B cell (primary cell): ENCODE measurements around the gene PHF21A. TPM values are rescaled to one million over a fixed set of nuclear protein-coding genes. Genes with fewer than 3 reads are reported as not detected.

Experiments used
- ATAC-seq: fragments of 200-7000 bp; cut with Tn5 transposase; one replicate; pipeline ENCODE4 v1.10.0; 2021; ENCODE audit warnings: low read depth, mild to moderate bottlenecking, moderate number of reproducible peaks, moderate library complexity
- CTCF ChIA-PET: fragments of 350-600 bp; sonication (Branson Sonifier 250); formaldehyde crosslinking; loops from one replicate; lab custom pipeline; 2021; ENCODE audit warnings: antibody characterized with exemption, inconsistent platforms; lab: Charles Lee
- POLR2A ChIA-PET: fragments of 350-600 bp; sonication (Branson Sonifier 250); formaldehyde crosslinking; loops from one replicate; lab custom pipeline; 2021; ENCODE audit warnings: antibody characterized with exemption; lab: Charles Lee
- DNase-seq: peaks from one replicate; pipeline ENCODE4 v3.0.0; 2013
- H2AFZ ChIP-seq: 2 replicates; pipeline ENCODE4 v1.6.1; 2012; ENCODE audit warnings: mild to moderate bottlenecking, low read depth, low read length; ENCODE audit not compliant: insufficient read depth, poor library complexity, severe bottlenecking
- H3K27ac ChIP-seq, 2 donors: 1 replicate in 1 of 2; 2 replicates in 1 of 2; pipeline ENCODE4 v1.5.1; 2012 to 2013; ENCODE audit warnings: low read length in 2 of 2, mild to moderate bottlenecking in 2 of 2, moderate library complexity in 1 of 2
- H3K27me3 ChIP-seq, 4 experiments: fragments of 200-600 bp in 1 of 4; sonication (generic) in 1 of 4; replicated peaks in 1 of 4; 1 replicate in 2 of 4; 2 replicates in 2 of 4; pipeline versions ENCODE4 v1.6.1 to v1.7.0; 2013 to 2016; ENCODE audit warnings: low read length in 3 of 4, mild to moderate bottlenecking in 2 of 4, mixed read lengths in 1 of 4, moderate library complexity in 1 of 4; ENCODE audit not compliant: insufficient read depth in 4 of 4, control insufficient read depth in 3 of 4; ENCODE audit errors: control extremely low read depth in 1 of 4
- H3K36me3 ChIP-seq, 2 experiments: replicated peaks in 1 of 2; 1 replicate in 1 of 2; 2 replicates in 1 of 2; pipeline versions ENCODE4 v1.6.1 to v1.7.1; 2013; ENCODE audit warnings: low read length in 1 of 2; ENCODE audit not compliant: insufficient read depth in 2 of 2, control insufficient read depth in 1 of 2; ENCODE audit errors: control extremely low read depth in 1 of 2, extremely low read depth in 1 of 2
- H3K4me1 ChIP-seq, 2 donors: fragments of 200-600 bp in 1 of 2; sonication (generic) in 1 of 2; 1 replicate in 1 of 2; 2 replicates in 1 of 2; pipeline versions ENCODE4 v1.5.1 to v1.6.1; 2013 to 2017; ENCODE audit warnings: low read length in 2 of 2; ENCODE audit not compliant: control insufficient read depth in 2 of 2, insufficient read depth in 2 of 2
- H3K4me2 ChIP-seq: replicated peaks from 2 replicates; pipeline ENCODE3; 2012; ENCODE audit warnings: mild to moderate bottlenecking, low read depth, low read length; ENCODE audit not compliant: poor library complexity, severe bottlenecking
- H3K4me3 ChIP-seq, 5 experiments: fragments of 200-600 bp in 1 of 5; sonication (generic) in 1 of 5; 1 replicate in 3 of 5; 2 replicates in 2 of 5; pipeline versions ENCODE4 v1.5.1 to v1.7.0; 2011 to 2016; ENCODE audit warnings: low read length in 4 of 5, mild to moderate bottlenecking in 4 of 5, low read depth in 2 of 5, control low read depth in 1 of 5, moderate library complexity in 1 of 5; ENCODE audit not compliant: insufficient read depth in 1 of 5; ENCODE audit errors: control extremely low read depth in 1 of 5, extremely low read depth in 1 of 5
- H3K79me2 ChIP-seq: fragments of 200-600 bp; sonication (generic); one replicate; pipeline ENCODE4 v1.6.0; 2016; ENCODE audit warnings: low read length; ENCODE audit not compliant: control insufficient read depth, insufficient read depth
- H3K9ac ChIP-seq: fragments of 200-600 bp; sonication (generic); 2 replicates; pipeline ENCODE4 v1.6.1; 2017; ENCODE audit warnings: mild to moderate bottlenecking, low read length, moderate library complexity
- H3K9me3 ChIP-seq, 3 donors: one replicate each; pipeline versions ENCODE4 v1.6.1 to v1.7.1; 2013; ENCODE audit warnings: low read length in 2 of 3; ENCODE audit not compliant: control insufficient read depth in 2 of 3, insufficient read depth in 1 of 3; ENCODE audit errors: control extremely low read depth in 1 of 3
- H4K20me1 ChIP-seq: 2 replicates; pipeline ENCODE4 v1.6.0; 2012; ENCODE audit warnings: mild to moderate bottlenecking, low read length; ENCODE audit not compliant: insufficient read depth, control insufficient read depth, poor library complexity, severe bottlenecking
- H3K27ac Mint-ChIP-seq: one replicate; pipeline ENCODE4 v1.8.0; 2021; ENCODE audit warnings: mixed read lengths
- H3K27me3 Mint-ChIP-seq: one replicate; pipeline ENCODE4 v1.8.0; 2021; ENCODE audit warnings: mixed read lengths
- H3K4me1 Mint-ChIP-seq: one replicate; pipeline ENCODE4 v1.8.0; 2021; ENCODE audit warnings: mixed read lengths
- H3K4me3 Mint-ChIP-seq: one replicate; pipeline ENCODE4 v1.8.0; 2021; ENCODE audit warnings: mixed read lengths
- H3K9me3 Mint-ChIP-seq: one replicate; pipeline ENCODE4 v1.8.0; 2022; ENCODE audit warnings: mixed read lengths; ENCODE audit not compliant: insufficient read depth
- CTCF ChIP-seq: fragments of 200-600 bp; IDR thresholded peaks from one replicate; pipeline ENCODE4 v1.8.0; 2022; ENCODE audit warnings: antibody characterized with exemption, mild to moderate bottlenecking
- EZH2 ChIP-seq: IDR thresholded peaks from 2 replicates; pipeline ENCODE4 v1.6.1; 2012; ENCODE audit warnings: borderline replicate concordance, low read depth, mild to moderate bottlenecking, moderate library complexity, low read length; ENCODE audit not compliant: insufficient read depth, poor library complexity, severe bottlenecking
- WGBS: methylation state at CpG from one replicate; pipeline ENCODE4 v1.1.5; 2013; ENCODE audit warnings: missing lambda C conversion rate; ENCODE audit not compliant: insufficient coverage; 5-methylcytosine and 5-hydroxymethylcytosine counted together
- intact Hi-C: fragments of 100-400 bp; cut with micrococcal nuclease; formaldehyde crosslinking; loops from one replicate; pipeline ENCODE4 v1.10.0; 2022
- polyA plus RNA-seq: library from polyadenylated mRNA; depleted of rRNA; stranded (reverse); fragments of >200 nt; gene quantifications from 2 replicates; pipeline ENCODE4 v1.2.3, GENCODE V29; 2012
- total RNA-seq, 2 donors: library from RNA; stranded (reverse); fragments of 120-200 nt in 1 of 2; gene quantifications; 1 replicate in 1 of 2; 2 replicates in 1 of 2; pipeline versions ENCODE4 v1.2.3 to v1.2.4, GENCODE V29; 2013 to 2022

The PHF21A gene
- total and polyA plus RNA-seq, 2 donors (not counting 1 experiment from before 2014, with no cell fraction given), result 41.9 to 103 TPM

DNA sequence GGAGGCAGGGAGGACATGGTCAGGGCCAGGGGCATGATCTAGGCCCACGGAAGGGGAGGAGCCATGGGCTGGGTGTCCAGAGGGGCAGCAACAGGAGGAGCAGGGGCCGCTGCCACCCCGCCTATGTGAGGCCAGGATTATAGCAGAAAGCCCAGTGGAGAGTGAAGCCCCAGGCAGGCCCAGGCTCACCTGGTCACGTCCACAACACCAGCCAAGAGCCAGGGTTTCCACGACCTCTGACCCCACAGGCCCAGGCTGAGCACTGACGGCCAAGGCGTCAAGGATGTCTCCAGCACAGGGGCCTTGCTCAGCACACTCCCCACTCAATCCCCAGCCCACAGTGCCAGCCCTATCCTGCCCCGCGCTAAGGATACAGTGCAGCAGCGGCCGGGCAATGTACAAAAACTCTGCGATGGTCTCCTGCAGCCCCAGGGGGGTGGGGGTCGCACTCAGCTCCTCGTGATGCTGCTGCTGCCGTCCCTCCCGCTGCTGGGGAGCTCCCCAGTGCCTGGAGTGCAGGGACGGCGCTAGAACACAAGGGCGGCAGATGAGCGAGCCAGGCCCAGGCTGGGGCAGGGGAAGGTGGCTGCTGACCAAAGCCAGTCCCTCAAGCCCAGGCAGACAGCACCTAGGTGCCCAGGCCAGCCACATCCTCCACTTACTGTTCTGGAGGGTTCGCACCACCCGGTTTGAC is 207.2 kb downstream of the PHF21A start:
- Histone ChIP-seq H4K20me1 (peaks cover 64% of the 10 kb centered on the region), H3K27me3 (no peaks in the 10 kb centered on the region), H3K27ac (no peak overlapping the region), H3K79me2 (peaks cover 32% of the 10 kb centered on the region), H3K4me1 (peaks cover 14 to 26% of the 10 kb centered on the region in 2 donors), H2AFZ (no peak overlapping the region), H3K9me3 (no peaks in the 10 kb centered on the region), H3K36me3 (peaks cover 2 to 55% of the 10 kb centered on the region in 2 experiments), H3K9ac (no peak overlapping the region), H3K4me3 (no peak overlapping the region), H3K4me2 (no peak overlapping the region)
- Mint-ChIP-seq H3K4me1 (peaks cover 38% of the 10 kb centered on the region), H3K4me3 (no peak overlapping the region), H3K27ac (no peak overlapping the region), H3K27me3 (no peaks in the 10 kb centered on the region), H3K9me3 (no peaks in the 10 kb centered on the region)
- ChIA-PET POLR2A (no interaction called here), CTCF (interaction anchor here (1.2 to 3.1 kb wide), 2 partner anchors 51 to 92 kb away, joined by 4 to 11 read pairs; no protein-coding TSS in a partner anchor)
- intact Hi-C loops, result loop anchor here (10.0 kb wide), 1 partner anchor 1349 kb away; the partner anchor contains the start of gene CD82
- no peak for ATAC-seq
- no peak for DNase-seq
- WGBS, result 93% methylated on average over 22 of the region's 22 CpGs
- TF ChIP-seq CTCF (no peak), EZH2 (no peak)

- Histone ChIP-seq H3K9ac (no peak overlapping the region), H2AFZ (no peak overlapping the region), H3K4me1 (peaks cover 12 to 20% of the 10 kb centered on the region in 2 donors), H4K20me1 (peaks cover 66% of the 10 kb centered on the region), H3K4me2 (no peak overlapping the region), H3K36me3 (peaks cover 2 to 56% of the 10 kb centered on the region in 2 experiments), H3K4me3 (no peak overlapping the region), H3K9me3 (no peaks in the 10 kb centered on the region), H3K27ac (no peak overlapping the region), H3K79me2 (peaks cover 32% of the 10 kb centered on the region), H3K27me3 (no peaks in the 10 kb centered on the region)
- Mint-ChIP-seq H3K4me1 (peaks cover 33% of the 10 kb centered on the region), H3K27ac (no peak overlapping the region), H3K27me3 (no peaks in the 10 kb centered on the region), H3K4me3 (no peak overlapping the region), H3K9me3 (no peaks in the 10 kb centered on the region)
- 97% methylated on average over 19 of the region's 19 CpGs for WGBS
- no peak for TF ChIP-seq CTCF
- no peak for TF ChIP-seq EZH2
- ATAC-seq (no peak), DNase-seq (no peak)
- intact Hi-C loops, result loop anchor here (10.0 kb wide), 1 partner anchor 1349 kb away; the partner anchor contains the start of gene CD82
- ChIA-PET CTCF (interaction anchor here (1.2 to 3.1 kb wide), 2 partner anchors 51 to 93 kb away, joined by 4 to 11 read pairs; no protein-coding TSS in a partner anchor), POLR2A (interaction anchor here (0.5 to 0.7 kb wide), 2 partner anchors 65 to 1349 kb away, joined by 5 read pairs; no protein-coding TSS in a partner anchor)
Observed at GRCh38 chr11:45913514-45913913, 207.7 kb downstream of the PHF21A start.
